Measurements from ENCODE around the gene GATA2.

Gene GATA2

DNA sequence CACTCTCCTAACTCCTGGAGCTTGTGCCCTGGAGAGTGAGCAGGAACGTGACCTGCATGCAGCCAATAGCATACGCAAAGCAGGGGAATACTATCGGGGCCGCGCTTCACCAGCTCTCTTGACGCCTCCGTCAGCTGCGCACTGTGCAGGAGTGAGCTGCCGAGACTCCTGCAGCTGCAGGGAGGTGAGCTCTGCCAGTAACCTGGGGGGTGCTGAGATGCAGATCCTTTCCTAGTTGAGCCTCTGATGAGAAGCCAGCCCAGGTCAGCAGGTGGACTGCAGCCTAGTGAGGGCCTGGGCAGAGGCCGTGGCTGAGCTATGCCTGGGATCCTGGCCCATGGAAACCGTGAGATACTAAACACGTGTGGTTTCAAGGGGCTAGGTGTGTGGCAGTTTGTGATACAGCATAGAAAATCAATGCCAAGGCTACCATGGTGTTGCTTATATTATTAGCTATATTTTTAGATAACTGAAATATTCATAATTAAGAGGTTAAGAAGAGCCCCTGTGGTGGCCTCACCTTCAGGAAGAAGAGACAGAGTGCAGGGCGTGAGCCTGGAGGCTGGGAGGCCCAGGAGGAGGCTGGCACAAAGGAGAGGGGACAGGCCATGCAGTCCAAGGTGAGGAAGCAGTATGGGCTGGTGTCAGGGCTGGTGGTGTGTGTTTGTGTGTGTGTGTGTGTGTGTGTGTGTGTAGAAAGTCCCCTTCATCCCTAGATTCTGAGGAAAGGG is 20.4 kb downstream of the GATA2 start:
- TF ChIP-seq, protein P1, sequence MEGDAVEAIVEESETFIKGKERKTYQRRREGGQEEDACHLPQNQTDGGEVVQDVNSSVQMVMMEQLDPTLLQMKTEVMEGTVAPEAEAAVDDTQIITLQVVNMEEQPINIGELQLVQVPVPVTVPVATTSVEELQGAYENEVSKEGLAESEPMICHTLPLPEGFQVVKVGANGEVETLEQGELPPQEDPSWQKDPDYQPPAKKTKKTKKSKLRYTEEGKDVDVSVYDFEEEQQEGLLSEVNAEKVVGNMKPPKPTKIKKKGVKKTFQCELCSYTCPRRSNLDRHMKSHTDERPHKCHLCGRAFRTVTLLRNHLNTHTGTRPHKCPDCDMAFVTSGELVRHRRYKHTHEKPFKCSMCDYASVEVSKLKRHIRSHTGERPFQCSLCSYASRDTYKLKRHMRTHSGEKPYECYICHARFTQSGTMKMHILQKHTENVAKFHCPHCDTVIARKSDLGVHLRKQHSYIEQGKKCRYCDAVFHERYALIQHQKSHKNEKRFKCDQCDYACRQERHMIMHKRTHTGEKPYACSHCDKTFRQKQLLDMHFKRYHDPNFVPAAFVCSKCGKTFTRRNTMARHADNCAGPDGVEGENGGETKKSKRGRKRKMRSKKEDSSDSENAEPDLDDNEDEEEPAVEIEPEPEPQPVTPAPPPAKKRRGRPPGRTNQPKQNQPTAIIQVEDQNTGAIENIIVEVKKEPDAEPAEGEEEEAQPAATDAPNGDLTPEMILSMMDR (IDR thresholded peaks at IDR 0.05) = no peak
- no peak overlapping the region for H3K4me3 ChIP-seq
- no peak for DNase-seq (ENCODE audit: low spot score)
- H3K27ac ChIP-seq = no peak overlapping the region

DNA sequence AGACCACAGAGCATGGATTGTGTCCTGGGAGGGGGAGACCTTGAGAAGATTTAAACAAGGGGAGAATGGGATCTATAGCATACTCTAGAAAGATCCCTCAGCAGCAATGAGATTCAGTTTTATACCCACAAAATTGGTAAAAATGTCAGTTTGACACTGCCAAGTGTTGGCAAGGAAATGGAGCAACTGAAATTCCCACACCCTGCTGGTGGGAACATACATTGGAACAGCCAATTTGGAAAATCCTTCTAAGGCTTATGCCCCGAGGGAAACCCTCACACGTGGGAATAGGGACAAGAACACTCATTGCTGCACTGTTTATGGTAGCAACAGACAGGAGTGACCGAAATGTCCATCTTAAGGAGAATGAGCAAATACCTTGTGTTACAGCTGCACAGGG is 21.3 kb downstream of the GATA2 start:
- Histone ChIP-seq H3K4me3 (no peak overlapping the region), H3K27ac (no peak overlapping the region)
- TF ChIP-seq, protein P1 (IDR thresholded peaks at IDR 0.05) = no peak
- DNase-seq (ENCODE audit: low spot score) = no peak

GRCh38 chr3:128471110-128471509 is 21.9 kb downstream of the GATA2 start:
- no peak overlapping the region for H3K27ac ChIP-seq
- DNase-seq (ENCODE audit: low spot score) = no peak
- H3K4me3 ChIP-seq = no peak overlapping the region
- TF ChIP-seq, protein P1 (IDR thresholded peaks at IDR 0.05) = no peak

DNA sequence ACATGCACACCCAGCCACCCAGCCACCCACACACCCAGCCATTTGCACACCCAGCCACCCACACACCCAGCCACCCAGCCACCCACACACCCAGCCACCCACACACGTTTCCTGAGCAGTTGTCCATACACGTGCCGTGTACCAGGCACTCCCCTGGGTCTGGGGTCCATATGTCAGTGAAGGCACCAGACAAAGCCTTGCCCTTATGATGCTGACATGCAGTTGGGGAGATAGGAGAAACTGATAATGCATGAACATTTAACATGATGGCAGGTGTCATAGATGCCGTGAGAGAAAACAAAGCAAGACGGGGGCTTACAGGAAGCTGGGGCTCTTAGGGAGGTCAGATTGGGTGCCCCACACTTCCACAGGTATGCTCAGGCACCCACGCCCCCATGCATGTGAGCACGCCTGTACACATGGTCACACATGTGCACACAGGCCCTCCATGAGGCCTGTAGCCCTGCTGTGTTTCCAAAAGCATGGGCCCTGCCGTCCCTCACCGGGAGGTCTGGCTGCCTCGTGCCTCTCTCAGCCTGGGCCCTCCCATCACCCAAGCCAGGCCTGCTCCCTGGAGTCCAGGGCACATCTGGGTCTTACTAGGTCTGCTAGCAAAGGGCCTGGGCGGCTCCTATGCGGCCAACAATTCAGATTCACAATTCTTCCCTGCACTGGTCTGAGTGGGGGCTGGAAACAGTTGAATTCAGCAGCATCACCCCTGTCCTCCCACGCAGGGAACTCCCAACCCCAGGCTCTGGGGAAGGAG is 22.7 kb downstream of the GATA2 start:
- DNase-seq (ENCODE audit: low spot score) = no peak
- Histone ChIP-seq H3K27ac (no peak overlapping the region), H3K4me3 (no peak overlapping the region)
- TF ChIP-seq, protein P1 (IDR thresholded peaks at IDR 0.05) = no peak

GRCh38 chr3:128469556-128469955 is 23.4 kb downstream of the GATA2 start:
- Histone ChIP-seq H3K27ac (no peak overlapping the region), H3K4me3 (no peak overlapping the region)
- no peak for DNase-seq (ENCODE audit: low spot score)
- TF ChIP-seq, protein P1 (IDR thresholded peaks at IDR 0.05) = no peak

- DNase-seq (ENCODE audit: low spot score) = no peak
- no peak overlapping the region for H3K27ac ChIP-seq
- H3K4me3 ChIP-seq = no peak overlapping the region
- TF ChIP-seq, protein P1 (IDR thresholded peaks at IDR 0.05) = no peak
Measured at GRCh38 chr3:128468791-128469527, 24.0 kb downstream of the GATA2 start.

All from coronary artery (tissue), 2 donors.